ENCODE measurements around the gene PLD5. TPM values are rescaled to one million over a fixed set of nuclear protein-coding genes. Genes with fewer than 3 reads are reported as not detected.

The PLD5 gene
- total and polyA plus RNA-seq, 11 donors = 0.05 to 0.96 (median 0.21) TPM; not detected in 2

GRCh38 chr1:242456726-242457269 is 67.7 kb downstream of the PLD5 start:
- WGBS, 4 donors = 75 to 79% (median 78%) methylated on average over 11 of the region's 11 CpGs
- Histone ChIP-seq H3K27ac (no peak overlapping the region), H3K36me3 (no peaks in the 10 kb centered on the region), H3K9me3 (no peaks in the 10 kb centered on the region), H3K4me3 (no peak overlapping the region), H3K27me3 (peaks cover 0 to 27% (median 0%) of the 10 kb centered on the region in 9 donors), H3K4me1 (no peaks in the 10 kb centered on the region)
- DNase-seq (no peak), ATAC-seq (no peak)
- TF ChIP-seq POLR2A (IDR thresholded peaks at IDR 0.05) (no peak), CTCF (IDR thresholded peaks at IDR 0.05) (no peak)
- intact Hi-C loops (cut with DNase I) = loop anchor here in 3 of 10 donors (10.0 kb wide), 2 partner anchors 432 to 868 kb away; no protein-coding TSS in a partner anchor

- WGBS, 4 donors = 0 to 1% (median 1%) methylated on average over 1 of the region's 1 CpG
Measured at GRCh38 chr1:242455052-242455361, 69.5 kb downstream of the PLD5 start.

GRCh38 chr1:242454262-242455051 is 70.0 kb downstream of the PLD5 start:
- no peak for DNase-seq
- H3K27me3 ChIP-seq = peaks cover 0 to 38% (median 0%) of the 10 kb centered on the region in 9 donors
- H3K27ac ChIP-seq = no peak overlapping the region
- H3K4me1 ChIP-seq = no peaks in the 10 kb centered on the region
- no peak for ATAC-seq
- no peaks in the 10 kb centered on the region for H3K9me3 ChIP-seq
- no peak overlapping the region for H3K4me3 ChIP-seq
- TF ChIP-seq CTCF (IDR thresholded peaks at IDR 0.05) = peak; percentile 38 to 72 (median 57)
- no peak for TF ChIP-seq POLR2A (IDR thresholded peaks at IDR 0.05)
- intact Hi-C loops (cut with DNase I) = loop anchor here in 4 of 10 donors (5.0 to 10.0 kb wide), 3 partner anchors 430 to 870 kb away; no protein-coding TSS in a partner anchor
- 33 to 38% (median 36%) methylated on average over 9 of the region's 9 CpGs for WGBS, 4 donors
- no peaks in the 10 kb centered on the region for H3K36me3 ChIP-seq

More at GRCh38 chr1:242455052-242455361, 69.5 kb downstream of the PLD5 start:
- Histone ChIP-seq H3K36me3 (no peaks in the 10 kb centered on the region), H3K9me3 (no peaks in the 10 kb centered on the region), H3K27ac (no peak overlapping the region), H3K4me3 (no peak overlapping the region), H3K4me1 (no peaks in the 10 kb centered on the region), H3K27me3 (peaks cover 0 to 38% (median 0%) of the 10 kb centered on the region in 9 donors)
- intact Hi-C loops (cut with DNase I) = loop anchor here in 3 of 10 donors (10.0 kb wide), 2 partner anchors 430 to 870 kb away; no protein-coding TSS in a partner anchor
- TF ChIP-seq CTCF (IDR thresholded peaks at IDR 0.05) = peak in 1 of 12 donors; percentile 4
- TF ChIP-seq POLR2A (IDR thresholded peaks at IDR 0.05) = no peak
- DNase-seq (no peak), ATAC-seq (no peak)

- Histone ChIP-seq H3K27me3 (peaks cover 0 to 31% (median 0%) of the 10 kb centered on the region in 9 donors), H3K9me3 (no peaks in the 10 kb centered on the region), H3K4me3 (no peak overlapping the region), H3K27ac (no peak overlapping the region), H3K36me3 (no peaks in the 10 kb centered on the region), H3K4me1 (no peaks in the 10 kb centered on the region)
- ATAC-seq (no peak), DNase-seq (no peak)
- 81 to 86% (median 84%) methylated on average over 8 of the region's 8 CpGs for WGBS, 4 donors
- TF ChIP-seq POLR2A (IDR thresholded peaks at IDR 0.05) (no peak), CTCF (IDR thresholded peaks at IDR 0.05) (no peak)
- intact Hi-C loops (cut with DNase I) = loop anchor here in 4 of 10 donors (5.0 to 10.0 kb wide), 3 partner anchors 428 to 872 kb away; no protein-coding TSS in a partner anchor
Measured at GRCh38 chr1:242452573-242452972, 71.9 kb downstream of the PLD5 start.
